Muscle of back (tissue), 11 donors: ENCODE results near the gene KCNK1. TPM values are rescaled to one million over a fixed set of nuclear protein-coding genes. Genes with fewer than 3 reads are reported as not detected.

ENCODE experiments used
- DNase-seq, 3 donors: peaks; one replicate each; pipeline versions ENCODE4 v3.0.0 to v3.0.0-alpha.2; 2013
- polyA plus RNA-seq, 10 donors: library from polyadenylated mRNA; unstranded; fragments of 120-200 nt; gene quantifications; one replicate each; pipeline ENCODE4 v1.2.1, GENCODE V29; 2013; ENCODE audit not compliant: insufficient read length in 10 of 10

The KCNK1 gene
- polyA plus RNA-seq, 10 donors = 1.0 to 4.6 (median 1.9) TPM

GRCh38 chr1:233635765-233636502 lies 22.0 kb downstream of the KCNK1 start:
- DNase-seq = no peak

DNA sequence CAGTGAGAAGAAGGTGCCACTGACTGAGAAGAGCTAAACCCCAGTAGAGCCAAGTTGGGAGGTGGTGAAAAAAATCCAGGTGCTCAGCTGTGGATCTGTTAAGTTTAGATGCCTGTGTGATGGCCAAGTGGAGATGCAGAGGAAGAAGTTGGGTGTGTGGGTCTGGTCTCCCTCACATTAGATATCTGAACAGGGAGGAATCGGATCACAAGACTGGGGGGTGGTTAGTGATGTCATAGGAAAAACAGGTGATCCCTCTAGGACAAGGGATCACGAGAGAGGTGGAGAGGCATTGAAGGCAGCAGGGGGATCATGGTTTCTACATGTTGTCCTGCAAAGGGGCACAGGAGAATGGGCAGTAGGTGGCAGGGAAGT lies 22.6 kb downstream of the KCNK1 start:
- DNase-seq = no peak

DNA sequence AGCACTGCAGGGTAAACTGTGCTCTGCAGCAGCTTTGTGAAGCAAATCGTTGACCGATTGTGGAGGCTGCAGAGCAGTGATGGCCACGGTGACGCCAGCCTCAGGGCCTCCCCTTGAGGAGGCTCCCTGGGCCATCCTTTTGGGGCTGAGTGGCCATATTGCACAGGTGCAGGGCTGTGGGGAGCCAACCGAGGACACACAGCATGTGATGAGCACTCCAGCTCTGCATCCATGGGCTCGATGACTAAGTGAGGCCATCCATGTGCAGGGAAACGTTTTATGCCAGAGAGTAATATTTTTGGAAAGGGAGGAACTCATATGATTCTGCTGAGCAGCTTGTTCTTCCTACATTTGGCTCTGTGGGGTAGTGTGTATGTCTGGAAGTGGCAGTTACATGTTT lies 24.6 kb downstream of the KCNK1 start:
- DNase-seq = no peak

DNA sequence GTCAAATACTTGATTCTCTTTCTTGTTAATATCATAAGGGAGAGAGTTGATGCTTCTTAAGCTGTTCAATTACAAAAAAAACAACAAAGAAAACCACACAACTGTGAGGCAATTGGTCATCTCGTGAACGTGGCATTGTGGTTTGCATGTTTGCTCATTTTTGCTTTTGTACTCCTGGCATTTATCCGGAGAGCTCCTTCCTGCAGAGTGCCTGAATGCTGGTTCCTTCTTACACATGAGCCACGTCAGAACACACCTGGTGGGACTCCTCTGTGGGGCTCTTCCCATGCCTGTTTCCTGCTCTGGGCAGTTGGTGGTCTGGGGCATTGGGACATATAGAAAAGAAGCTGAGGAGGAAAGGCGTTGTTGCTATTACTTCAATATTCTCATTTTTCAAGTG lies 25.7 kb downstream of the KCNK1 start:
- no peak for DNase-seq

GRCh38 chr1:233640179-233640578 lies 26.3 kb downstream of the KCNK1 start:
- no peak for DNase-seq

GRCh38 chr1:233641029-233641428 lies 27.1 kb downstream of the KCNK1 start:
- DNase-seq = no peak

- DNase-seq = peak in 1 of 3 donors; percentile 25
Measured at GRCh38 chr1:233647073-233647472, 33.2 kb downstream of the KCNK1 start.

GRCh38 chr1:233647636-233648035 lies 33.7 kb downstream of the KCNK1 start:
- DNase-seq = no peak

GRCh38 chr1:233651061-233651460 lies 37.2 kb downstream of the KCNK1 start:
- no peak for DNase-seq

DNA sequence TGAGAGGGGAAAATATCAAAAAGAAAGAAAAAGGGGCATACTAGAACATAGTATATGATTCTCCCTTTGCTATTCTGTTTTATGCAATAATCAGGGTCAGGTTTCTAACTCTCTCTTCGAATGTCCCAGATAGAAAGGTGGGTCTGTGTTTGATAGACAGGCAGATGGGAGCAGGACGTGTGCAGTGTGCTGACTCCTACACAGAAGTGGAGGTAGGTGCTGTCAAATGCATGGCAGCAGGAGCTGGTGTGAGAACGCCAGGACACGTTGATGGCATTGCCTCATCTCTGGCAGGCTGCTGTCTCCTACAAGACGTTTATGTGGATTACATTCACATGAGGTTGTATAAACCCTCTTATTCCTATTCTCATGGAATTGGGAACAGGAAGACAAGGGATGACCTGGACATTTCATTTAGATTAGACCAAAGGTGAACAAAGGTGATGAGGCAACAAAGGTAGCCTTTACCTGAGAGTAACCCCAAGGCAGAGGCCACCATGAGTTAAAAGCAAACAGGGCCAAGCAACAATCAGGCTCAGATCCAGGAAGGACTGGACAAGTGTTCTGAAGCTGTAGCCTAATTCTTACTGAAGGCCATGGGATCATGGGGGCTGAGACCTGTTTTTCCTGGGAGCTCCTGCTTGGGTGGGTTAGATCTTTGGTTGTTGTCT lies 37.8 kb downstream of the KCNK1 start:
- DNase-seq = no peak

DNA sequence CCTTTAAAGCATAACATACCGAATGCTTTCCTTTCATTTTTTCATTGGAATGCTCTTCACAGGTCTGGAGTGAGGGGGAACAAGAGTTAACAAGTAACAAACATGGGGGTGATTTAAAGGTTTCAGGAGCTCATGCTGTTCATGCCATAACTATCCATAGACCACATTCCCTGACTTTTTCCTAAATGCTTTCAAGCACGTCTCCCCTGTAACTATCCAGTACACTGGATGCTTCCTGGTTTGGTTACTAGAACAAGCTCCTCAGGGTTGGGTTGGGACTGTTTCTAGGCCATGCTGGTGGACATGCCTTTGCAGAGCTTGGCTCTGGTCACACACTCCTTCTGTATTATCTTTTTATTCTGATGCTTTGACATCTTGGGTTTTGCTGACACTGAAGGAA lies 38.6 kb downstream of the KCNK1 start:
- no peak for DNase-seq

DNA sequence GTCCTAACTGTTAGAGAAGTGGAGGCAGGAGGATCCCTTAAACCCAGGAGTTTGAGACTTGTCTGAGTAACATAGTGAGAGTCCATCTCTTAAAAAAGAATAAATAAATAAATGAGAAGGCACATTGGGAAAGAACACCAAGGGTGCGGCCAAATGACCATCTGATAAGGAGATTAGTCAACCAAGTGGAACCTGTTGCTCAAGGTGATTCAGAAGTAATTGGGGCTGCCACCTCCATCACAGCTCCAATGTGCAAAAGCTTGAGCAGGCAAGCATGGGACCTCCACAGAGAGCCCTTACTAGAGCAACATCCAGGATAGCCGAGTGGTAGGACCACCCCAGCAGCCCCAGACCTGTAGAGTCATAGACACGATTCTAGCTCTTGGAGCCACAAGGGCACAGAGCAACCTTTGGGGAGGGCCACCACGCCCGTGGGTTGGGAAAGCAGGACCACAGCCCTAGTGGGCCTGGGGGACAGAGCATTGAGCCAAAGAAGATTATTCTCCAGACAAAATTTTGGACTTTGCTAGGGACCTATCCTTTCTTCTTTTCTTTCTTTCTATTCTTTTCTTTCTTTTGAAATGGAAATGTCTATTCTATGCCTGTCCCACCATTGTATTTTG lies 40.9 kb downstream of the KCNK1 start:
- DNase-seq = no peak

DNA sequence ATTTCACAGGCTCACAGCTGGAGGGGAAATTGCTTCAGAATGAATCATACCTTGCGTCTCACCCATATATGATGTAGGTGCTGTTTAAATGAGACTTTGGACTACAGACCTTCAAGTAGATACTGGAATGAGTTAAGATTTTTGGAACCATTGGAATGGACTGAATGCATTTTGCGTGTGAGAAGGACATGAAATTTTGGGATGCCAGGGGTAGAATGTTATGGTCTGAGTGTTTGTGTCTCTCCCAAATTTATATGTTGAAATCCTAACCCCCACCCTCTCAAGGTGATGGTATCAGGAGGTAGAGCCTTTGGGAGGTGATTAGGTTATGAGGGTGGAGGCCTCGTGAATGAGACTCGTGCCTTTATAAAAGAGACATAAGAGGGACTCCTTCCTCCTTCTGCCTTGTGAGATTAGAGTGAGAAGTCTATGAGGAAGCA lies 41.4 kb downstream of the KCNK1 start:
- DNase-seq = no peak

DNA sequence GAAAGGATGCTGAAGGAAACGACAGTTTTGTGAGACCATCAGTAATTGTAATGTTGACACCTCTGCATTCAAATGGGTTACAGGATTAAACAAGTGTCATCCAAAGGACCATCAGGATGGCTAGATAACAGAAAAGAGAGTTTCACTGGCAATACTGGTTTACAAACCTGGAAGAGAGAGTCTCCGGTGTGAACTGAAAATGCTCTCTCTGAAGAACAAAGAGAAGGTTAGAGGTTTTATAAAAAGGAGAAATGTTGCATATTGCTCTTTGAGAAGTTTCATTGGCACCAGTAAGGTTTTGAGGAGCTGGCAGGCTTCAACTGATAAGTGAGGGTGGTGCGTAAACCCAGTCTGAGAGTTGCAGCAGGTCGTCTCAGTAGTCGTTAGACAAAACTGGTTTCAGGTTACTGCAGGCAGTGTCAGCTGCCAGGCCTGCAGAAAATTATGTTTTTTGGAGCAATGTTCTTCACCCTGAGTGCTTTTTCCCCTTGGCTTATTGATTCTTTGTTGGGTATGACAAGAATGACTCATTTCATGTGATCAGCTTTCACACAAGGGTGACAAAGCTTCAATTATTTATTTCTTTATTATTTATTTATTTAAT lies 42.2 kb downstream of the KCNK1 start:
- no peak for DNase-seq

DNA sequence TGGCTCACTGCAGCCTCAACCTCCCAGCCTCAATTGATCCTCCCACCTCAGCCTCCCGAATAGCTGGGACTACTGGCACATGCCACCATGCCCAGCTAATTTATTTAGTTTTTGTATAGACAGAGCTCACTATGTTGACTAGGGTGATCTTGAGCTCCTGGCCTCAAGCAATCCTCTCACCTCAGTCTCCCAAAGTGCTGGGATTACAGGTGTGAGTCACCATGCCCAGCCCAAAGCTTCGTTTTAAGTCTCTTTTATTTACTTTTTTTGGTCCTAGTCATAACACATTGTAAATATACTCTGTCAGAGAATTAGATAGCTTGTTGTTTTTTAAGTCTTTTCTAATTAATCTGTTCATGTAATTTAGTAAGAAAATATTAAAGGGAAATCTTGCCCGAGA lies 42.8 kb downstream of the KCNK1 start:
- DNase-seq = no peak

GRCh38 chr1:233657466-233657865 lies 43.6 kb downstream of the KCNK1 start:
- DNase-seq = no peak

DNA sequence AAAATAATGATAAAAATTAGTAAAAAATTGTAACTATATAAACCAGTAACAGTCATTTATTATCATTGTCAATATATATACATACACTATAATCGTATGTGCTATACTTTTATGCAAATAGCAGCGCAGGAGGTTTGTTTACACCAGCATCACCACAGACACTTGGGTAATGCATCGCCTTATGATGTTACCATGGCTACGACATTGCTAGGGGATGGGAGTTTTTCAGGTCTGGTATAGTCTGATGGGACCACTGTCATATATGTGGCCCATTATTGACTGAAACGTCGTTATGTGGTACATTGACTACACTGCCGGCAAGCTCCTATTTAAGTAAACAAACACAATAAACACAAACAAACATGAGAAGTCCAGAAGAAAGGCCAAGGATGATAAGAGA lies 45.6 kb downstream of the KCNK1 start:
- DNase-seq = no peak

GRCh38 chr1:233661376-233662159 lies 47.7 kb downstream of the KCNK1 start:
- no peak for DNase-seq

DNA sequence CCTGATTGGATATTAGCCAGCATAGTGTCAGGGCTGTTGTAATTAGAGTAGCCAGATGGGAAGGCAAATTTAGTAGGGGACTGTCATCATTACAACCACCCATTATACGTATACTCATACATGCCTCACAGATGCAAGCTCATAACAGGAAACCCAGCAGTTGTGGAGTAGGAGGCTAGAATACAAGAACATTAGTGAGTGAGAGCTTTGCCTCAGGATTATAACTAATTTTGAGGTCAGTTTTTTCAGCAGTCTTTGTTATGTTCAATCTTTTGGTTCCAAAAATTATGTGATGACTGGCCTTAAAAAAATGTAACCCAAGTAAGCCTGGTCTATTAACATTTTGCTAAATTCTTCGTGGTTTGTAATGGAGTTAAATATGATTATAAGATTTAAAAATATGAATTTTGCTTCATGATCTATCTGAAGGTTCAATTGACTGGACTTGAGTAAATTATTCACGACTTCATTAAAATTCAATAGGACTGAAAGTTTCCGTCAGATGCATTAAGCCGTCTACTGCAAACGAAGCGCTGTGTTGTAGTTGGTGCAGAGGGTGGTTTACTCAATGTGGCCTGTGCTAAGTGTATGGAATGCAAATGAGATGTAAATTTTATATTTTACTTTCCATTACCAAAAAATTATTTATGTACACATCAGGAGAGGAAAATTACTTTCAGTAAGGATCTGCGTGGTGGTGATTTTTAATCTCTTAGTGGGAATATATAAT lies 48.8 kb downstream of the KCNK1 start:
- DNase-seq = peak in 1 of 3 donors; percentile 18

DNA sequence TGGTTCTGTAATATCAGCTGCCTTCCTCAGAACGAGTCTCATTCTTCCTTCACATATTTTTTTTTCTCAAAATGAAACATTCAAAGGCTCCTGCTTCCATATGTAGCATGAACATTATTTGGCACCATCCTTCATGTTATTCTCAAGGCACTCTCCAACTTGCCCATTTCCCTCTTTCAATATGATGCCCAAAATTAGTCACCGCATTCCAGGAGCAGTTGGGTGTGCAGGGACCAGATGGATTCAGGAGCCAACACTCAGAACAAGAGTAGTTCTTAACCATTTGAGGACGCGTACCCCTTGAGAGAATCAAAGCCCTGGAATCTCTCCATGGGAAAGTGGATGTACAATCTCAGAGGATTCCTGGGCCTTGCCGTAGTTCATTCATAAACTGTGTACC lies 50.3 kb downstream of the KCNK1 start:
- no peak for DNase-seq
